ENCODE results near the gene IL4I1.

The IL4I1 gene

DNA sequence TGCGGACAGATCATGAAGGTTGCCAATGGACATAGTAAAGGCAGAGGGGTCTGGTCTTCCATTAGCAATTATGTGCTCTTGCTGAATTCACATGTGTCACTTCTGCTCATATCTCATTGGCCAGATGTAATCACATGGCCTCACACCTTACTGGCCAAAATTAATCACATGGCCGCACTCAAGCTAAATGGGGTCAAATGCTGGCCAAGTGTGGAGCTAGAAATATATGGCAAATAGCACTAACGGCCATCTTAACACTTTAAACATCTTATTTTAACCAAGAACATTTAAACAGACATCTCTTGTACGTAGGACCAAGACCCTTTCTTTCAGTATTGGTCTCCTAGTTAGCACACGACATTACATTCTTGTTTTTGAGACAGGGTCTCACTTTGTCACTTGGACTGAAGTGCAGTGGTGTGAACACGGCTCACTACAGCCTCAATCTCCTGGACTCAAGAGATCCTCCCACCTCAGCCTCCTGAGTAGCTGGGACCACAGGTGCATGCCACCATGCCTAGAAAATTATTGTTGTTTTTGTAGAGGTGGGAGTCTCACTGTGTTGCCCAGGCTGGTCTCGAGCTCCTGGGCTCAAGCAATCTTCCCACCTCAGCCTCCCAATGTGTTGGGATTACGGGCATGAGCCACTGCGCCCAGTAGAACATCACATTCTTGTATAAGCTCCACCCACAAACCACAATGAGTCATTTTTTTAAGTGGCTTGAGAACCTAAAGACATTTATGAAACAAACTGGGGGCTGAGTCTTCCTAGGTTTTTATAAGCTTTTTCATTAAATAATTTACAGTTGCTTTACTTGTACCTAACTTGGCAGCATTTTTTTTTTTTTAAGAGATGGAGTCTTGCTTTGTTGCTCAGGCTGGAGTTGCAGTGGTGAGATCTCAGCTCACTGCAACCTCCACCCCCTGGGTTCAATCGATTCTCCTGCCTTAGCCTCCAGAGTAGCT is 48.7 kb downstream of the IL4I1 start:
- Histone ChIP-seq H3K27ac (no peak overlapping the region), H3K36me3 (replicated peaks) (no peaks in the 10 kb centered on the region), H3K27me3 (replicated peaks) (no peaks in the 10 kb centered on the region), H3K4me3 (ENCODE audit: low read depth, low read length) (no peak overlapping the region)
- TF ChIP-seq, protein P1, sequence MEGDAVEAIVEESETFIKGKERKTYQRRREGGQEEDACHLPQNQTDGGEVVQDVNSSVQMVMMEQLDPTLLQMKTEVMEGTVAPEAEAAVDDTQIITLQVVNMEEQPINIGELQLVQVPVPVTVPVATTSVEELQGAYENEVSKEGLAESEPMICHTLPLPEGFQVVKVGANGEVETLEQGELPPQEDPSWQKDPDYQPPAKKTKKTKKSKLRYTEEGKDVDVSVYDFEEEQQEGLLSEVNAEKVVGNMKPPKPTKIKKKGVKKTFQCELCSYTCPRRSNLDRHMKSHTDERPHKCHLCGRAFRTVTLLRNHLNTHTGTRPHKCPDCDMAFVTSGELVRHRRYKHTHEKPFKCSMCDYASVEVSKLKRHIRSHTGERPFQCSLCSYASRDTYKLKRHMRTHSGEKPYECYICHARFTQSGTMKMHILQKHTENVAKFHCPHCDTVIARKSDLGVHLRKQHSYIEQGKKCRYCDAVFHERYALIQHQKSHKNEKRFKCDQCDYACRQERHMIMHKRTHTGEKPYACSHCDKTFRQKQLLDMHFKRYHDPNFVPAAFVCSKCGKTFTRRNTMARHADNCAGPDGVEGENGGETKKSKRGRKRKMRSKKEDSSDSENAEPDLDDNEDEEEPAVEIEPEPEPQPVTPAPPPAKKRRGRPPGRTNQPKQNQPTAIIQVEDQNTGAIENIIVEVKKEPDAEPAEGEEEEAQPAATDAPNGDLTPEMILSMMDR (IDR thresholded peaks at IDR 0.05; ENCODE audit: low read depth, low read length, missing control alignments): no peak
- in situ Hi-C loops (cut with HindIII; ENCODE audit: low pct_ligation_motif_present, low sequenced_read_pairs): no loop called here
- DNase-seq: peak; percentile 81

DNA sequence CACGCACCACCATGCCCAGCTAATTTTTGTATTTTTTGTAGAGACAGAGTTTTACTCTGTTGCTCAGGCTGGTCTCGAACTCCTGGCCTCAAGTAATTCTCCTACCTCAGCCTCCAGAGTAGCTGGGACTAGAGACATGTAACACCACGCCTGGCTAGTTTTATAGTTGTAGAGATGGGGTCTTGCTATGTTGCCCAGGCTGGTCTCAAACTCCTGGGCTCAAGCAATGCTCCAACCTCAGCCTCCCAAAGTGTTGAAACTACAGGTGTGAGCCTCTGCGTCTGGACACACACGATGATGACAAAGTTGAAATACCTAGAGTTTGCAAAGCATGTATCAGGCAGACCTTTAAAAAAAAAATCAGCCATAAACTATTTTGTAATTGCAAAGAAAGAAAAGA is 50.3 kb downstream of the IL4I1 start:
- in situ Hi-C loops (cut with HindIII; ENCODE audit: low pct_ligation_motif_present, low sequenced_read_pairs): no loop called here
- TF ChIP-seq, protein P1 (IDR thresholded peaks at IDR 0.05; ENCODE audit: low read depth, low read length, missing control alignments): no peak
- no peak overlapping the region for H3K27ac ChIP-seq

DNA sequence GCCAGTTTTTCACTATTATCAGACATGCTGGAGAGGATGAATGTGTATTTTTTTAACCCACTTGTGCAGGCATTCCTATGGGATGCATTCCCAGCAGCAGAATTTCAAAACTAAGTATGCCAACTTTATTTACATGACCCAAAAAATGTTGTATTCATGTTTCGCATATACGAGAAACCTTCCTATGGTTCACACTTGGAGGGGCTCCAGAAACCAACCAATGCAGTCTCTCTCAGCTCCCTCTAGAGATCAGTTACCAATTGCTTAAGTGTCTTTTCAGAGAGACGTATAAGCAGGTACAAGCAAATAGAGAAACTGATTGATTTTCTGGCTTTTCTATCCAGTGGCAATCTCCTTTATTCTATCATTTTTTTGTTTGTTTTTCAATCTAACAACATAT is 51.3 kb downstream of the IL4I1 start:
- H3K27ac ChIP-seq: no peak overlapping the region
- H3K4me3 ChIP-seq (ENCODE audit: low read depth, low read length): no peak overlapping the region
- H3K36me3 ChIP-seq (replicated peaks): peaks cover 2% of the 10 kb centered on the region
- DNase-seq: no peak
- H3K27me3 ChIP-seq (replicated peaks): no peaks in the 10 kb centered on the region
- in situ Hi-C loops (cut with HindIII; ENCODE audit: low pct_ligation_motif_present, low sequenced_read_pairs): no loop called here
- TF ChIP-seq, protein P1 (IDR thresholded peaks at IDR 0.05; ENCODE audit: low read depth, low read length, missing control alignments): peak; percentile 23

More for the DNA sequence above, 50.3 kb downstream of the IL4I1 start:
- Histone ChIP-seq H3K4me3 (ENCODE audit: low read depth, low read length) (no peak overlapping the region), H3K36me3 (replicated peaks) (no peaks in the 10 kb centered on the region), H3K27me3 (replicated peaks) (no peaks in the 10 kb centered on the region)
- DNase-seq: no peak

DNA sequence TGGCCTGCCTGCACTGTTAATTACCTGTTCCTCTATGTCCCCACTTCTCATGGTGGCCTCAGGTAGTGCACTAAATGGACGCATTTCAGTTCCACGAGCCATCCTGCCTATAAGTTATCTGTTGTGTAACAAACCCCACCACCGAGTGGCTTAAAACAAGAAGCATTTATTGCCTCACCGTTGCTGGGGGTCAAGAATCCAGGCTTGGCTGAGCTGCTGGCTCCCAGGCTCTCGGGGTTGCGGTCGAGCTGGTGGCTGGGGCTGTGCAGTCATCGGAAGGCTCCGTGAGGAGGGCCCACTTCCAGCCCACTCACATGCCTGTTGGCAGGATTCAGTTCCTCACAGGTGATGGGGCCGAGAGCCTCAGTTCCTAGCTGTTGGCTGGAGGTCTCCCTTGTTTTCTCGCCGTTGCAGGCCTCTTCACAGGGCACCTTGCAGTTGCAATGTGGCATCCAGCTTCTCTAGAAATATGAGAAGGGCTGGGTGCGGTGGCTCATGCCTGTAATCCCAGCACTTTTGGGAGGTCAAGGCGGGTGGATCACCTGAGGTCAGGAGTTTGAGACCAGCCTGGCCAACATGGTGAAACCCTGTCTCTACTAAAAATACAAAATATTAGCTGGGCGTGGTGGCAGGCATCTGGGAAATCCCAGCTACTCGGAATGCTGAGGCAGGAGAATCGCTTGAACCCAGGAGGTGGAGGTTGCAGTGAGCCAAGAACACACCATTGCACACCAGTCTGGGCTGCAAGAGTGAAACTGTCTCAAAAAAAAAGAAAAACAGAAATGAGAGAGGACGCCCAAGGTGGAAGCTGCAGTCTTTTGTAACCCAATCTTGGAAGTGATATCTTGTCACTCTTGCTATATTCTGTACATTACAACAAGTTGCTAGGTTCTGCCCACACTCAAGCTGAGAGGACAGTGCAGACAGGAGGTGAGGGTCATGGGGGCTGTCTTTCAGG is 52.3 kb downstream of the IL4I1 start:
- in situ Hi-C loops (cut with HindIII; ENCODE audit: low pct_ligation_motif_present, low sequenced_read_pairs): no loop called here
- no peaks in the 10 kb centered on the region for H3K27me3 ChIP-seq (replicated peaks)
- H3K27ac ChIP-seq: no peak overlapping the region
- H3K4me3 ChIP-seq (ENCODE audit: low read depth, low read length): no peak overlapping the region
- no peak for DNase-seq
- TF ChIP-seq, protein P1 (IDR thresholded peaks at IDR 0.05; ENCODE audit: low read depth, low read length, missing control alignments): no peak
- H3K36me3 ChIP-seq (replicated peaks): peaks cover 3% of the 10 kb centered on the region

DNA sequence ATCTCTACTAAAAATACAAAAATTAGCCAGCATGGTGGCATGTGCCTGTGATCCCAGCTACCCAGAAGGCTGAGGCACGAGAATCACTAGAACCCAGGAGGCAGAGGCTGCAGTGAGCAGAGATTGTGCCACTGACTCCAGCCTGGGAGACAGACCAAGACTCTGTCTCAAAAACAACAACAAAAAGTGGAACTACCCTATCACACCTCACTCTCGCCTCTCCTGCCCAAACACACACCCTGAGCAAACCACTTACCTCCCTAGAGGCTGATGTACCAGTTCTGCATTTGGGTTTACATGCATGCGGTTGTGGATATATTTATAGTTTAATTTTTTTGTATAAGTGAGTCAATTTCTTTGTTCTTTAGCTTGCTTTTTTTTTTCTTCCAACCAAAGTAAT is 53.4 kb downstream of the IL4I1 start:
- no peaks in the 10 kb centered on the region for H3K27me3 ChIP-seq (replicated peaks)
- H3K27ac ChIP-seq: no peak overlapping the region
- DNase-seq: no peak
- TF ChIP-seq, protein P1 (IDR thresholded peaks at IDR 0.05; ENCODE audit: low read depth, low read length, missing control alignments): no peak
- H3K36me3 ChIP-seq (replicated peaks): peaks cover 13% of the 10 kb centered on the region
- in situ Hi-C loops (cut with HindIII; ENCODE audit: low pct_ligation_motif_present, low sequenced_read_pairs): no loop called here
- no peak overlapping the region for H3K4me3 ChIP-seq (ENCODE audit: low read depth, low read length)

Measured in brain microvascular endothelial cell (primary cell).